Suprapubic skin (tissue), 3 donors: ENCODE measurements around the gene MCU.

Experiments used
- CTCF ChIP-seq, 2 donors: fragments of 200-600 bp in 1 of 2; fragments of 450-650 bp in 1 of 2; sonication (generic) in 1 of 2; IDR thresholded peaks; one replicate each; pipeline ENCODE4 v1.5.1; 2016 to 2019; ENCODE audit warnings: antibody characterized with exemption in 2 of 2, mild to moderate bottlenecking in 1 of 2, moderate library complexity in 1 of 2
- EP300 ChIP-seq: sonication (generic); formaldehyde crosslinking; IDR thresholded peaks from one replicate; pipeline ENCODE4 v1.6.1; 2017; ENCODE audit warnings: antibody characterized with exemption
- POLR2A ChIP-seq, 2 donors: fragments of 450-650 bp; IDR thresholded peaks; one replicate each; pipeline ENCODE4 v1.6.1; 2017; ENCODE audit warnings: antibody characterized with exemption in 2 of 2, mild to moderate bottlenecking in 2 of 2, moderate library complexity in 2 of 2

GRCh38 chr10:72928798-72929197 is 236.9 kb downstream of the MCU start:
- TF ChIP-seq CTCF (IDR thresholded peaks at IDR 0.05) (no peak), POLR2A (IDR thresholded peaks at IDR 0.05) (no peak), EP300 (no peak)
